ENCODE results near the gene ATP6V0C.
"Not testable (repeated sequence)": the region's sequence is repeated elsewhere in the genome, so short reads cannot be mapped to it uniquely, and the experiment has no call there.

Gene ATP6V0C

DNA sequence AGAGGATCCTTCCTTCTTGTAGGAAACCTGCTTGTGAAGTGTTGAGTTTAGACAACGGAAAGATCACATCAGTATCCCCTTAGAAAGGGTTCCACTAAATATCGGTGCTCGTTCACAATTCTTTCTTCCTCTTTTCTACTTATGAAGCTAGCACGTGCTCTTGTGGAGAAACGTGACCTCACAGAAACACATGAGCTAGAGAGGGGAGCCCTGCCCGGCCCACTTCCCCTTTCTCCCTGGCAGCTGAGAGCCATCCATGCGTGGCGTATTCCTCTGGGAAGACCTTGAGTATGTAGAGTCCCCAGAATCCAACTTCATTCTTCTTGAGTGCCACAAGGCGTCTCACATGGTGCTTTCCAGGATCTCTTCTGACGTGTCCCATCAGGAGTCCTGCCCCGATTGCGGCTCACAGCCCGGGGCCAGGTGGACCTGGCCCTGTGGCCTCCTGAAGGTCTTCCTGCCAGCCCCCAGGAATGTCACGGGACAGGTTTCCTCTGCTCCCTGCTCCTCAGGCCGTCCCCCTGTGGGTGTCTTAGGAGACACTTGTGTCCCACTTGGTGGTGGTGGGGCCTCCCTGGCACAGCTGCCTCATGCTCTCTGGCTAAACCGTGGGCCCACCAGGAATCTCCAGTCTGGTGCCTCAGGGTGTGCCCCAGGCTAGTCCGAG is 46.5 kb downstream of the ATP6V0C start:
- DNase-seq, result not testable (repeated sequence)

DNA sequence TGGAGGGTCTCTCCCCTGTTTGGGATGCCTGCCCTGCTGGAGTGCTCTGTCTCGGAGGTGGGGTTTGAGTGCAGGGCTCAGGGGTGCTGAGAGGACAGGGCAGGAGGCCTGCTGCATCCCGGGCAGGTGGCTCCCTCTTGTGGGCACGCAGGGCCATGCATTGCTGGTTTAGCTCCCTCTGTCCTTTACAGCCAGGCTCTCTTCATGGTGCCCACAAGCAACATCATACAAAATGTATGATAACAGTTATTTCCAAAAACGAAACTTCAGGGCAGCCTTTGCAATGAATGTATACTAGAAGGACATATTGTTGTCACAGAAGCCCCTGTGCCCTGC is 47.0 kb downstream of the ATP6V0C start:
- peak; percentile 63 to 76 for DNase-seq

DNA sequence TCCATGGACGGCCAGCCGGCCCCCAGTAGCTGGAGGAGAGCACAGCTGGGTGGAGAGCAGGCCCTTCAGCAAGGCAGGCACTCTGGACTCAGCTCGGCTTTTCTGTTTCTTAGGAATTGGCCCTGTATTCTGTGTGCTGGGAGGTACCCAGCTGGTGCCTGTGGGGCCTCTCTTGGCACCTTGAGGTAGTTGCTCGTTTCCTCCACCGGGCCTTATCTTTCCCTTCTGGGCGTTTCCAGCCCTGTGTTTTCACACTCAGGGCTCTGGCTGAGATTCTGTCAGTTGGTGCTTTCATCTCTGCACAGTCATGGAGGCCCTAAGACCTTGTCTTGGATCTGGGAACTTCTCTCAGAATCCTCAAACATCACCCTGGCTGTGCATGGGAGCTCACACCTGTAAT is 53.8 kb downstream of the ATP6V0C start:
- DNase-seq, result not testable (repeated sequence)

DNA sequence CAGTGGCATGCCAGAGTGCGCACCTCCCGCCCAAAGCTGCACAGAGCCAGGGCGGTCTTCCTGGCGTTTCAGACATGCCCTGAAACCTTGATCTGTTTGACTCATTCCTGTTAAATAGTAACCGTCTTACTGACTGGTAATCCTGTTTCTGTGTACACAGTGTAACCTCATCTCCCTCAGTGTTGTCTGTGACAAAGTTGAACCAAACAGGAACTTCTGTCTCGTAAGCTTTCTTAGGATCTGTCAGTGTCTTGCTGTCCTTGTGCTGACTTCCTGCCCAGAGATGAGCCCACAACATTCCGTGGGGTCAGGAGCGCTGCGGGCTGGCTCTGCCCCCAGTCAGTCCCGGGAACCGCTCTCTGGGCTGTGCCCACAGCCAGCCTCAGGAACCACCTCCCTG is 54.8 kb downstream of the ATP6V0C start:
- not testable (repeated sequence) for DNase-seq

Data from stimulated activated CD4-positive, alpha-beta T cell treated with anti-CD3 and anti-CD28 coated beads, Interleukin-2, amount 100 ng/mL, for 24 hours (primary cell).